HEK293 (cell line): ENCODE results near the gene DYNC1I1.

Experiments used
- TSHZ1 ChIP-seq: fragments of 450-650 bp; formaldehyde crosslinking; IDR thresholded peaks from 2 replicates; pipeline ENCODE4 v1.5.1; 2016; ENCODE audit warnings: missing biosample characterization, missing genetic modification characterization, borderline replicate concordance
- ZBTB8A ChIP-seq: fragments of 450-650 bp; formaldehyde crosslinking; IDR thresholded peaks from 2 replicates; pipeline ENCODE4 v1.5.1; 2016; ENCODE audit warnings: missing biosample characterization, missing genetic modification characterization
- TF ChIP-seq, protein P1 (sequence below): fragments of 450-650 bp; formaldehyde crosslinking; IDR thresholded peaks from 2 replicates; pipeline ENCODE4 v1.5.1; 2016; ENCODE audit warnings: missing biosample characterization, missing genetic modification characterization
- TF ChIP-seq, protein P2 (sequence below): fragments of 450-650 bp; formaldehyde crosslinking; IDR thresholded peaks from 2 replicates; pipeline ENCODE4 v1.5.1; 2017; ENCODE audit warnings: missing biosample characterization, missing genetic modification characterization

DNA sequence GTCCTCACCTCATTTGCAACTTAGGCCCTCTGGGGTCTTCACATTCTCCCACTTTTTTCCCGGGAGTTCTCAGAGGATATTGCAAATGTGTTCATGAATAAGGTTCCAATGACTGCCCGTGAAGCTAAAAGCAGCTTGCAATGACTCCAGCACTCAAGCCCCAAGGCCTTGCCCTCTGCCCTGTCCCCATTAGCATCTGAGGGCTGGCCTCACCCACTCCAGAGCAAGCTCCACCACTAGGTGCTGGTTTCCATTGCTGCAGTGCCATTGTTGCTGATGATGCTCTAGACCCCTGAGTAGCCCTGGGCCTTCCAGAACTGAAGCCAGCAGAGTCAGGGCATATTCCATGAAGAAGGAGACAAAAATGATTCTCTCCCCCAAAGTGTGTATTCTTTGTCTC lies 236.8 kb downstream of the DYNC1I1 start:
- TF ChIP-seq ZBTB8A (tag by site-specific recombination) (no peak), TSHZ1 (tag by site-specific recombination) (no peak)
- TF ChIP-seq, protein P1, sequence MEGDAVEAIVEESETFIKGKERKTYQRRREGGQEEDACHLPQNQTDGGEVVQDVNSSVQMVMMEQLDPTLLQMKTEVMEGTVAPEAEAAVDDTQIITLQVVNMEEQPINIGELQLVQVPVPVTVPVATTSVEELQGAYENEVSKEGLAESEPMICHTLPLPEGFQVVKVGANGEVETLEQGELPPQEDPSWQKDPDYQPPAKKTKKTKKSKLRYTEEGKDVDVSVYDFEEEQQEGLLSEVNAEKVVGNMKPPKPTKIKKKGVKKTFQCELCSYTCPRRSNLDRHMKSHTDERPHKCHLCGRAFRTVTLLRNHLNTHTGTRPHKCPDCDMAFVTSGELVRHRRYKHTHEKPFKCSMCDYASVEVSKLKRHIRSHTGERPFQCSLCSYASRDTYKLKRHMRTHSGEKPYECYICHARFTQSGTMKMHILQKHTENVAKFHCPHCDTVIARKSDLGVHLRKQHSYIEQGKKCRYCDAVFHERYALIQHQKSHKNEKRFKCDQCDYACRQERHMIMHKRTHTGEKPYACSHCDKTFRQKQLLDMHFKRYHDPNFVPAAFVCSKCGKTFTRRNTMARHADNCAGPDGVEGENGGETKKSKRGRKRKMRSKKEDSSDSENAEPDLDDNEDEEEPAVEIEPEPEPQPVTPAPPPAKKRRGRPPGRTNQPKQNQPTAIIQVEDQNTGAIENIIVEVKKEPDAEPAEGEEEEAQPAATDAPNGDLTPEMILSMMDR (tag by site-specific recombination), result no peak
- TF ChIP-seq, protein P2, sequence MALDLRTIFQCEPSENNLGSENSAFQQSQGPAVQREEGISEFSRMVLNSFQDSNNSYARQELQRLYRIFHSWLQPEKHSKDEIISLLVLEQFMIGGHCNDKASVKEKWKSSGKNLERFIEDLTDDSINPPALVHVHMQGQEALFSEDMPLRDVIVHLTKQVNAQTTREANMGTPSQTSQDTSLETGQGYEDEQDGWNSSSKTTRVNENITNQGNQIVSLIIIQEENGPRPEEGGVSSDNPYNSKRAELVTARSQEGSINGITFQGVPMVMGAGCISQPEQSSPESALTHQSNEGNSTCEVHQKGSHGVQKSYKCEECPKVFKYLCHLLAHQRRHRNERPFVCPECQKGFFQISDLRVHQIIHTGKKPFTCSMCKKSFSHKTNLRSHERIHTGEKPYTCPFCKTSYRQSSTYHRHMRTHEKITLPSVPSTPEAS, result no peak
